GM12891 (cell line): ENCODE measurements around the gene PRAMEF2.
"Not testable (repeated sequence)": the region's sequence is repeated elsewhere in the genome, so short reads cannot be mapped to it uniquely, and the experiment has no call there.

Experiments
- PAX5 ChIP-seq: IDR thresholded peaks from 2 replicates; pipeline ENCODE4 v1.6.1; 2011; ENCODE audit warnings: low read length, moderate library complexity, mild to moderate bottlenecking; ENCODE audit not compliant: insufficient read depth, severe bottlenecking
- POLR2A ChIP-seq: IDR thresholded peaks from 2 replicates; pipeline ENCODE4 v1.6.1; 2011; ENCODE audit warnings: low read depth, low read length, control low read depth
- POLR2AphosphoS5 ChIP-seq: IDR thresholded peaks from 2 replicates; pipeline ENCODE4 v1.6.1; 2011; ENCODE audit warnings: low read depth, low read length, control low read depth
- POU2F2 ChIP-seq: IDR thresholded peaks from 2 replicates; pipeline ENCODE4 v1.6.1; 2011; ENCODE audit warnings: low read depth, mild to moderate bottlenecking, control low read depth, low read length, moderate library complexity
- SPI1 ChIP-seq: IDR thresholded peaks from 2 replicates; pipeline ENCODE4 v1.6.1; 2011; ENCODE audit warnings: low read depth, low read length, control low read depth
- TAF1 ChIP-seq: IDR thresholded peaks from 2 replicates; pipeline ENCODE4 v1.6.1; 2011; ENCODE audit warnings: low read depth, low read length, control low read depth

DNA sequence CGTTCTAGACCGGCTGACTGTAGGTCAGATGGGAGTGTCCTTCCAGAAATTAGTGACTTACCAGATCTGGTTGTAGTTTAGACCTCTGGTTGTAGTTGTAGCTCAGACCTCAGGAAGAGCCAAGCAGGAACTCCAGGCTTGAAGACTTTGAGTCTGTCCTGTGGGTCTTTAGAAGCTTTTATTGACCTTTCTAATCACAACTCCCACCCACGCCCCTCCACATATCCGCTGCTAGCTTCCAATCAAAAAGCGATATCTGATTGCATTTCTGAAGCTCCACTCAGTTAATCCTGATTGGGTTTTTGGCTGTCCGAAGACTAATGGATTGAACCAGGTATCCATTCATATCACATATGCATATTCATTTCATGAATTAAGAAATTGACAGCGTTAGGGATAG is 8.3 kb upstream of the PRAMEF2 start, which contains the start of gene HNRNPCL1:
- not testable (repeated sequence) for TF ChIP-seq POLR2A, SPI1, POLR2AphosphoS5, PAX5, TAF1, POU2F2
